HepG2 (cell line): ENCODE measurements around the gene RAB8A. TPM values are rescaled to one million over a fixed set of nuclear protein-coding genes. Genes with fewer than 3 reads are reported as not detected.

Experiments
- BCL3 ChIP-seq: sonication (generic); formaldehyde crosslinking; IDR thresholded peaks from 2 replicates; pipeline ENCODE4 v1.5.1; 2020; ENCODE audit warnings: mild to moderate bottlenecking, missing genetic modification reagents, moderate library complexity
- BCL6 ChIP-seq: IDR thresholded peaks from 2 replicates; pipeline ENCODE4 v1.6.1; 2016; ENCODE audit warnings: missing genetic modification reagents, missing compliant biosample characterization
- CHD2 ChIP-seq: IDR thresholded peaks from 2 replicates; pipeline ENCODE4 v1.6.1; 2011; ENCODE audit warnings: low read depth, low read length, improper control_type of control experiment
- FOXA1 ChIP-seq, 2 experiments: fragments of 450-650 bp in 1 of 2; sonication (generic) in 1 of 2; formaldehyde crosslinking in 1 of 2; IDR thresholded peaks; 2 replicates each; pipeline versions ENCODE4 v1.4.0 to v1.6.1; 2016 to 2020; ENCODE audit warnings: missing genetic modification reagents in 1 of 2
- FUBP1 ChIP-seq: sonication (generic); formaldehyde crosslinking; IDR thresholded peaks from 2 replicates; pipeline ENCODE4 v1.5.1; 2020; ENCODE audit warnings: missing genetic modification reagents, mild to moderate bottlenecking, borderline replicate concordance
- JUN ChIP-seq: sonication (generic); formaldehyde crosslinking; IDR thresholded peaks from 2 replicates; pipeline ENCODE4 v1.4.0; 2020; ENCODE audit warnings: mild to moderate bottlenecking, missing genetic modification reagents
- REL ChIP-seq: sonication (generic); formaldehyde crosslinking; conservative IDR thresholded peaks from 2 replicates; pipeline ENCODE4 v1.8.0; 2022; ENCODE audit warnings: mild to moderate bottlenecking, missing genetic modification reagents, moderate library complexity
- RELA ChIP-seq: sonication (generic); formaldehyde crosslinking; IDR thresholded peaks from 2 replicates; pipeline ENCODE4 v1.4.0; 2020; ENCODE audit warnings: missing genetic modification reagents
- SNAPC2 ChIP-seq: sonication (generic); formaldehyde crosslinking; IDR thresholded peaks from 2 replicates; pipeline ENCODE4 v1.8.1; 2022; ENCODE audit warnings: mild to moderate bottlenecking, missing genetic modification reagents
- TBL1XR1 ChIP-seq: fragments of 150-350 bp; IDR thresholded peaks from 2 replicates; pipeline ENCODE4 v1.6.1; 2014; ENCODE audit warnings: borderline replicate concordance, low read length; ENCODE audit not compliant: partially characterized antibody
- ZNF230 ChIP-seq: sonication (generic); formaldehyde crosslinking; IDR thresholded peaks from 2 replicates; pipeline ENCODE4 v1.4.0; 2020; ENCODE audit warnings: mild to moderate bottlenecking, missing genetic modification reagents
- ZNF354B ChIP-seq: sonication (generic); formaldehyde crosslinking; IDR thresholded peaks from 2 replicates; pipeline ENCODE4 v1.8.0; 2022; ENCODE audit warnings: mild to moderate bottlenecking, missing genetic modification reagents
- polyA plus RNA-seq, 8 experiments: library from polyadenylated mRNA; depleted of rRNA in 3 of 8; stranded (reverse) in 7 of 8; unstranded in 1 of 8; fragments of >200 nt; fragmentation: Illumina TruSeq in 4 of 8; extraction: Trizol in 4 of 8; gene quantifications; 2 replicates each; pipeline versions ENCODE4 v1.2.1 to v1.2.3, GENCODE V29; 2011 to 2016; ENCODE audit warnings: low read depth in 4 of 8, missing spikeins in 1 of 8, mixed read lengths in 1 of 8; ENCODE audit not compliant: insufficient read depth in 1 of 8
- total RNA-seq, 5 experiments: library from RNA; depleted of rRNA; stranded (reverse); fragments of >200 nt; fragmentation: Illumina TruSeq; extraction: Trizol; gene quantifications; 2 replicates each; pipeline ENCODE4 v1.2.3, GENCODE V29; 2016; ENCODE audit warnings: low read depth in 1 of 5
- TF ChIP-seq, protein P1 (sequence below): sonication (generic); formaldehyde crosslinking; IDR thresholded peaks from 2 replicates; pipeline ENCODE4 v1.5.0; 2020; ENCODE audit warnings: mild to moderate bottlenecking, missing genetic modification reagents, borderline replicate concordance
- TF ChIP-seq, protein P2 (sequence below): sonication (generic); formaldehyde crosslinking; IDR thresholded peaks from 2 replicates; pipeline ENCODE4 v1.4.0; 2020; ENCODE audit warnings: mild to moderate bottlenecking, missing genetic modification reagents
- TF ChIP-seq, protein P3 (sequence below): sonication (generic); formaldehyde crosslinking; IDR thresholded peaks from 2 replicates; pipeline ENCODE4 v1.4.0; 2020; ENCODE audit warnings: missing genetic modification reagents, borderline replicate concordance
- TF ChIP-seq, protein P4 (sequence below): sonication (generic); formaldehyde crosslinking; IDR thresholded peaks from 2 replicates; pipeline ENCODE4 v1.5.0; 2020; ENCODE audit warnings: mild to moderate bottlenecking, missing genetic modification reagents

RAB8A gene
- total and polyA plus RNA-seq, 2 of the 13 experiments (the other 11 are each of a cell fraction or from before 2014, with no cell fraction given) = 36.7 to 45.0 TPM

- TF ChIP-seq CHD2 = no peak
- 0 out of 2 replicates have a peak, but pooled peaks have one; percentile 47 for TF ChIP-seq BCL6
- TF ChIP-seq REL = no peak
- TF ChIP-seq, protein P1, sequence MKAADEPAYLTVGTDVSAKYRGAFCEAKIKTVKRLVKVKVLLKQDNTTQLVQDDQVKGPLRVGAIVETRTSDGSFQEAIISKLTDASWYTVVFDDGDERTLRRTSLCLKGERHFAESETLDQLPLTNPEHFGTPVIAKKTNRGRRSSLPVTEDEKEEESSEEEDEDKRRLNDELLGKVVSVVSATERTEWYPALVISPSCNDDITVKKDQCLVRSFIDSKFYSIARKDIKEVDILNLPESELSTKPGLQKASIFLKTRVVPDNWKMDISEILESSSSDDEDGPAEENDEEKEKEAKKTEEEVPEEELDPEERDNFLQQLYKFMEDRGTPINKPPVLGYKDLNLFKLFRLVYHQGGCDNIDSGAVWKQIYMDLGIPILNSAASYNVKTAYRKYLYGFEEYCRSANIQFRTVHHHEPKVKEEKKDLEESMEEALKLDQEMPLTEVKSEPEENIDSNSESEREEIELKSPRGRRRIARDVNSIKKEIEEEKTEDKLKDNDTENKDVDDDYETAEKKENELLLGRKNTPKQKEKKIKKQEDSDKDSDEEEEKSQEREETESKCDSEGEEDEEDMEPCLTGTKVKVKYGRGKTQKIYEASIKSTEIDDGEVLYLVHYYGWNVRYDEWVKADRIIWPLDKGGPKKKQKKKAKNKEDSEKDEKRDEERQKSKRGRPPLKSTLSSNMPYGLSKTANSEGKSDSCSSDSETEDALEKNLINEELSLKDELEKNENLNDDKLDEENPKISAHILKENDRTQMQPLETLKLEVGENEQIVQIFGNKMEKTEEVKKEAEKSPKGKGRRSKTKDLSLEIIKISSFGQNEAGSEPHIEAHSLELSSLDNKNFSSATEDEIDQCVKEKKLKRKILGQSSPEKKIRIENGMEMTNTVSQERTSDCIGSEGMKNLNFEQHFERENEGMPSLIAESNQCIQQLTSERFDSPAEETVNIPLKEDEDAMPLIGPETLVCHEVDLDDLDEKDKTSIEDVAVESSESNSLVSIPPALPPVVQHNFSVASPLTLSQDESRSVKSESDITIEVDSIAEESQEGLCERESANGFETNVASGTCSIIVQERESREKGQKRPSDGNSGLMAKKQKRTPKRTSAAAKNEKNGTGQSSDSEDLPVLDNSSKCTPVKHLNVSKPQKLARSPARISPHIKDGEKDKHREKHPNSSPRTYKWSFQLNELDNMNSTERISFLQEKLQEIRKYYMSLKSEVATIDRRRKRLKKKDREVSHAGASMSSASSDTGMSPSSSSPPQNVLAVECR (CRISPR knock-in tag) = no peak
- TF ChIP-seq BCL3 (CRISPR knock-in tag) = no peak
- TF ChIP-seq ZNF230 = no peak
- no peak for TF ChIP-seq FOXA1 (IDR thresholded peaks at IDR 0.05)
- no peak for TF ChIP-seq FOXA1 (CRISPR knock-in tag; IDR thresholded peaks at IDR 0.05)
- TF ChIP-seq JUN (CRISPR knock-in tag) = no peak
- TF ChIP-seq ZNF354B (CRISPR knock-in tag) = no peak
- no peak for TF ChIP-seq RELA
- no peak for TF ChIP-seq TBL1XR1
- TF ChIP-seq, protein P2, sequence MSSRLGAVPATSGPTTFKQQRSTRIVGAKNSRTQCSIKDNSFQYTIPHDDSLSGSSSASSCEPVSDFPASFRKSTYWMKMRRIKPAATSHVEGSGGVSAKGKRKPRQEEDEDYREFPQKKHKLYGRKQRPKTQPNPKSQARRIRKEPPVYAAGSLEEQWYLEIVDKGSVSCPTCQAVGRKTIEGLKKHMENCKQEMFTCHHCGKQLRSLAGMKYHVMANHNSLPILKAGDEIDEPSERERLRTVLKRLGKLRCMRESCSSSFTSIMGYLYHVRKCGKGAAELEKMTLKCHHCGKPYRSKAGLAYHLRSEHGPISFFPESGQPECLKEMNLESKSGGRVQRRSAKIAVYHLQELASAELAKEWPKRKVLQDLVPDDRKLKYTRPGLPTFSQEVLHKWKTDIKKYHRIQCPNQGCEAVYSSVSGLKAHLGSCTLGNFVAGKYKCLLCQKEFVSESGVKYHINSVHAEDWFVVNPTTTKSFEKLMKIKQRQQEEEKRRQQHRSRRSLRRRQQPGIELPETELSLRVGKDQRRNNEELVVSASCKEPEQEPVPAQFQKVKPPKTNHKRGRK = no peak
- no peak for TF ChIP-seq FUBP1 (CRISPR knock-in tag)
- TF ChIP-seq, protein P3, sequence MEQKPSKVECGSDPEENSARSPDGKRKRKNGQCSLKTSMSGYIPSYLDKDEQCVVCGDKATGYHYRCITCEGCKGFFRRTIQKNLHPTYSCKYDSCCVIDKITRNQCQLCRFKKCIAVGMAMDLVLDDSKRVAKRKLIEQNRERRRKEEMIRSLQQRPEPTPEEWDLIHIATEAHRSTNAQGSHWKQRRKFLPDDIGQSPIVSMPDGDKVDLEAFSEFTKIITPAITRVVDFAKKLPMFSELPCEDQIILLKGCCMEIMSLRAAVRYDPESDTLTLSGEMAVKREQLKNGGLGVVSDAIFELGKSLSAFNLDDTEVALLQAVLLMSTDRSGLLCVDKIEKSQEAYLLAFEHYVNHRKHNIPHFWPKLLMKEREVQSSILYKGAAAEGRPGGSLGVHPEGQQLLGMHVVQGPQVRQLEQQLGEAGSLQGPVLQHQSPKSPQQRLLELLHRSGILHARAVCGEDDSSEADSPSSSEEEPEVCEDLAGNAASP (CRISPR knock-in tag) = 0 out of 2 replicates have a peak, but pooled peaks have one; percentile 13
- TF ChIP-seq SNAPC2 (CRISPR knock-in tag) = no peak
- TF ChIP-seq, protein P4, sequence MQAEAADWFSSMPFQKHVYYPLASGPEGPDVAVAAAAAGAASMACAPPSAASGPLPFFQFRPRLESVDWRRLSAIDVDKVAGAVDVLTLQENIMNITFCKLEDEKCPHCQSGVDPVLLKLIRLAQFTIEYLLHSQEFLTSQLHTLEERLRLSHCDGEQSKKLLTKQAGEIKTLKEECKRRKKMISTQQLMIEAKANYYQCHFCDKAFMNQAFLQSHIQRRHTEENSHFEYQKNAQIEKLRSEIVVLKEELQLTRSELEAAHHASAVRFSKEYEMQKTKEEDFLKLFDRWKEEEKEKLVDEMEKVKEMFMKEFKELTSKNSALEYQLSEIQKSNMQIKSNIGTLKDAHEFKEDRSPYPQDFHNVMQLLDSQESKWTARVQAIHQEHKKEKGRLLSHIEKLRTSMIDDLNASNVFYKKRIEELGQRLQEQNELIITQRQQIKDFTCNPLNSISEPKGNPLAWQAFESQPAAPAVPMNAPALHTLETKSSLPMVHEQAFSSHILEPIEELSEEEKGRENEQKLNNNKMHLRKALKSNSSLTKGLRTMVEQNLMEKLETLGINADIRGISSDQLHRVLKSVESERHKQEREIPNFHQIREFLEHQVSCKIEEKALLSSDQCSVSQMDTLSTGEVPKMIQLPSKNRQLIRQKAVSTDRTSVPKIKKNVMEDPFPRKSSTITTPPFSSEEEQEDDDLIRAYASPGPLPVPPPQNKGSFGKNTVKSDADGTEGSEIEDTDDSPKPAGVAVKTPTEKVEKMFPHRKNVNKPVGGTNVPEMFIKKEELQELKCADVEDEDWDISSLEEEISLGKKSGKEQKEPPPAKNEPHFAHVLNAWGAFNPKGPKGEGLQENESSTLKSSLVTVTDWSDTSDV (CRISPR knock-in tag) = no peak
These were observed 4.4 kb downstream of the RAB8A start (continued) for GRCh38 chr19:16116067-16116466.
